GM12892 (cell line): Measurements from ENCODE around the gene PPIE.

Experiments
- POLR2A ChIP-seq: IDR thresholded peaks from 2 replicates; pipeline ENCODE4 v1.6.1; 2011; ENCODE audit warnings: low read depth, low read length, control low read depth
- POLR2AphosphoS5 ChIP-seq: IDR thresholded peaks from 2 replicates; pipeline ENCODE4 v1.6.1; 2011; ENCODE audit warnings: low read depth, low read length, control low read depth
- TAF1 ChIP-seq: IDR thresholded peaks from 2 replicates; pipeline ENCODE4 v1.6.1; 2011; ENCODE audit warnings: low read depth, mild to moderate bottlenecking, control low read depth, low read length, borderline replicate concordance

GRCh38 chr1:39761016-39761415 lies 22.3 kb downstream of the PPIE start:
- TF ChIP-seq POLR2A (no peak), POLR2AphosphoS5 (no peak), TAF1 (no peak)
